Fibroblast of lung (primary cell): ENCODE data around the gene SPCS2.

Source experiments
- CTCF ChIP-seq, 2 donors: IDR thresholded peaks in 1 of 2; conservative IDR thresholded peaks in 1 of 2; 1 replicate in 1 of 2; 2 replicates in 1 of 2; pipeline ENCODE4 v1.5.1; 2011 to 2012; ENCODE audit warnings: low read length in 2 of 2, control low read depth in 1 of 2, inconsistent platforms in 1 of 2, low read depth in 1 of 2, mild to moderate bottlenecking in 1 of 2
- EZH2 ChIP-seq: IDR thresholded peaks from 2 replicates; pipeline ENCODE4 v1.5.1; 2012; ENCODE audit warnings: low read length, control low read depth, mild to moderate bottlenecking; ENCODE audit errors: missing control alignments

- TF ChIP-seq CTCF (conservative IDR thresholded peaks at IDR 0.05 in 1 of 2, IDR thresholded peaks at IDR 0.05 in 1 of 2; ENCODE audit: low read depth in 1 of 2, low read length in 2 of 2) (no peak), EZH2 (no peak)
Observed at GRCh38 chr11:74954199-74954598, 5.1 kb downstream of the SPCS2 start.
